ENCODE results near the gene MPC2. TPM values are rescaled to one million over a fixed set of nuclear protein-coding genes. Genes with fewer than 3 reads are reported as not detected.

Gene MPC2
- total RNA-seq, 2 donors from 2014 or later, result 17.6 to 33.8 TPM

- Histone ChIP-seq H3K9me3 (no peaks in the 10 kb centered on the region), H3K4me1 (ENCODE audit: control insufficient read depth in 1 of 2, low read depth in 2 of 2) (peaks cover 8% of the 10 kb centered on the region in 2 donors), H3K36me3 (no peaks in the 10 kb centered on the region), H3K27ac (no peak overlapping the region), H3K4me3 (no peak overlapping the region), H3K27me3 (replicated peaks; ENCODE audit: insufficient read depth) (no peaks in the 10 kb centered on the region)
- DNase-seq (ENCODE audit: low spot score) (no peak), ATAC-seq (ENCODE audit: insufficient number of reproducible peaks, low FRiP score, low read depth) (no peak)
- TF ChIP-seq CTCF (IDR thresholded peaks at IDR 0.05), result no peak
Observed at GRCh38 chr1:167905671-167906070, 31.2 kb downstream of the MPC2 start.

- H3K9me3 ChIP-seq, result no peaks in the 10 kb centered on the region
- no peak overlapping the region for H3K4me3 ChIP-seq
- no peaks in the 10 kb centered on the region for H3K27me3 ChIP-seq (replicated peaks; ENCODE audit: insufficient read depth)
- no peak overlapping the region for H3K27ac ChIP-seq
- ATAC-seq (ENCODE audit: insufficient number of reproducible peaks, low FRiP score, low read depth) (no peak), DNase-seq (ENCODE audit: low spot score) (no peak)
- peaks cover 3% of the 10 kb centered on the region in 2 donors for H3K4me1 ChIP-seq (ENCODE audit: control insufficient read depth in 1 of 2, low read depth in 2 of 2)
- H3K36me3 ChIP-seq, result no peaks in the 10 kb centered on the region
- no peak for TF ChIP-seq CTCF (IDR thresholded peaks at IDR 0.05)
Observed at GRCh38 chr1:167905182-167905581, 31.7 kb downstream of the MPC2 start.

- no peak overlapping the region for H3K4me3 ChIP-seq
- no peak overlapping the region for H3K27ac ChIP-seq
- H3K27me3 ChIP-seq (replicated peaks; ENCODE audit: insufficient read depth), result no peaks in the 10 kb centered on the region
- no peaks in the 10 kb centered on the region for H3K9me3 ChIP-seq
- no peaks in the 10 kb centered on the region for H3K36me3 ChIP-seq
- H3K4me1 ChIP-seq (ENCODE audit: control insufficient read depth in 1 of 2, low read depth in 2 of 2), result peaks cover 0 to 5% of the 10 kb centered on the region in 2 donors
- TF ChIP-seq CTCF (IDR thresholded peaks at IDR 0.05), result no peak
- DNase-seq (ENCODE audit: low spot score) (no peak), ATAC-seq (ENCODE audit: insufficient number of reproducible peaks, low FRiP score, low read depth) (no peak)
Observed at GRCh38 chr1:167904652-167905130, 32.2 kb downstream of the MPC2 start.

- DNase-seq (ENCODE audit: low spot score), result no peak
- peaks cover 0 to 16% of the 10 kb centered on the region in 2 donors for H3K4me1 ChIP-seq (ENCODE audit: control insufficient read depth in 1 of 2, low read depth in 2 of 2)
- ATAC-seq (ENCODE audit: insufficient number of reproducible peaks, low FRiP score, low read depth), result no peak
Observed at GRCh38 chr1:167900907-167901306, 36.0 kb downstream of the MPC2 start.

GRCh38 chr1:167899253-167899681, 37.6 kb downstream of the MPC2 start:
- DNase-seq (ENCODE audit: low spot score) (peak; percentile 71), ATAC-seq (ENCODE audit: insufficient number of reproducible peaks, low FRiP score, low read depth) (peak; percentile 65)
- Histone ChIP-seq H3K27me3 (replicated peaks; ENCODE audit: insufficient read depth) (no peaks in the 10 kb centered on the region), H3K36me3 (no peaks in the 10 kb centered on the region), H3K27ac (peak overlapping the region; percentile 42 to 64), H3K4me3 (no peak overlapping the region), H3K4me1 (ENCODE audit: control insufficient read depth in 1 of 2, low read depth in 2 of 2) (peaks cover 0 to 16% of the 10 kb centered on the region in 2 donors), H3K9me3 (no peaks in the 10 kb centered on the region)
- no peak for TF ChIP-seq CTCF (IDR thresholded peaks at IDR 0.05)

More at GRCh38 chr1:167900907-167901306, 36.0 kb downstream of the MPC2 start:
- Histone ChIP-seq H3K27me3 (replicated peaks; ENCODE audit: insufficient read depth) (no peaks in the 10 kb centered on the region), H3K27ac (no peak overlapping the region), H3K9me3 (no peaks in the 10 kb centered on the region), H3K4me3 (no peak overlapping the region), H3K36me3 (no peaks in the 10 kb centered on the region)
- no peak for TF ChIP-seq CTCF (IDR thresholded peaks at IDR 0.05)

Data from thoracic aorta (tissue), 2 donors.